Measurements from ENCODE around the gene ABCA4.

- TF ChIP-seq CTCF (IDR thresholded peaks at IDR 0.05; ENCODE audit: low read length) (no peak), EZH2phosphoT487 (IDR thresholded peaks at IDR 0.05; ENCODE audit: low read length) (no peak)
Measured at GRCh38 chr1:93963585-93963984, 157.4 kb downstream of the ABCA4 start.
